HG03520 (cell line): Measurements from ENCODE around the gene BMP8B.
A peak's percentile ranks its signal among the peaks of the same experiment; 100 is the strongest.
"Not testable (repeated sequence)": the region's sequence is repeated elsewhere in the genome, so short reads cannot be mapped to it uniquely, and the experiment has no call there.

ENCODE experiments used
- ATAC-seq: cut with Tn5 transposase; IDR thresholded peaks from one replicate; pipeline ENCODE4 v1.9.1; 2021; ENCODE audit warnings: mild to moderate bottlenecking, moderate library complexity; ENCODE audit not compliant: unreplicated experiment

Gene BMP8B

GRCh38 chr1:39816415-39817090, 27.9 kb upstream of the BMP8B start:
- peak; percentile 45 for ATAC-seq

- no peak for ATAC-seq
Measured at GRCh38 chr1:39812913-39813312, 24.2 kb upstream of the BMP8B start.

- ATAC-seq, result no peak
Measured at GRCh38 chr1:39808784-39809517, 20.3 kb upstream of the BMP8B start.

GRCh38 chr1:39805385-39805784, 16.7 kb upstream of the BMP8B start:
- no peak for ATAC-seq

- no peak for ATAC-seq
Measured at GRCh38 chr1:39802496-39803260, 14.0 kb upstream of the BMP8B start.

GRCh38 chr1:39800471-39800835, 11.8 kb upstream of the BMP8B start:
- no peak for ATAC-seq

GRCh38 chr1:39799770-39800470, 11.3 kb upstream of the BMP8B start:
- peak; percentile 56 for ATAC-seq

GRCh38 chr1:39798859-39799769, 10.4 kb upstream of the BMP8B start:
- ATAC-seq, result peak; percentile 92

GRCh38 chr1:39795651-39796050, 7.0 kb upstream of the BMP8B start:
- ATAC-seq, result no peak

GRCh38 chr1:39791838-39792237, 3.2 kb upstream of the BMP8B start:
- no peak for ATAC-seq

GRCh38 chr1:39789571-39790110, 976 bp upstream of the BMP8B start:
- ATAC-seq, result no peak

GRCh38 chr1:39788426-39788757, 273 bp downstream of the BMP8B start:
- no peak for ATAC-seq

- ATAC-seq, result not testable (repeated sequence)
Measured at GRCh38 chr1:39787964-39788363, 701 bp downstream of the BMP8B start.

- ATAC-seq, result no peak
Measured at GRCh38 chr1:39787468-39787867, 1.2 kb downstream of the BMP8B start.

GRCh38 chr1:39787108-39787375, 1.6 kb downstream of the BMP8B start:
- ATAC-seq, result not testable (repeated sequence)

- not testable (repeated sequence) for ATAC-seq
Measured at GRCh38 chr1:39786303-39787107, 2.2 kb downstream of the BMP8B start.

- not testable (repeated sequence) for ATAC-seq
Measured at GRCh38 chr1:39782685-39783084, 6.0 kb downstream of the BMP8B start.

- no peak for ATAC-seq
Measured at GRCh38 chr1:39782103-39782502, 6.6 kb downstream of the BMP8B start.

- no peak for ATAC-seq
Measured at GRCh38 chr1:39781349-39781715, 7.3 kb downstream of the BMP8B start.
